ENCODE data around the gene PRSS21.

- TF ChIP-seq, protein P1, sequence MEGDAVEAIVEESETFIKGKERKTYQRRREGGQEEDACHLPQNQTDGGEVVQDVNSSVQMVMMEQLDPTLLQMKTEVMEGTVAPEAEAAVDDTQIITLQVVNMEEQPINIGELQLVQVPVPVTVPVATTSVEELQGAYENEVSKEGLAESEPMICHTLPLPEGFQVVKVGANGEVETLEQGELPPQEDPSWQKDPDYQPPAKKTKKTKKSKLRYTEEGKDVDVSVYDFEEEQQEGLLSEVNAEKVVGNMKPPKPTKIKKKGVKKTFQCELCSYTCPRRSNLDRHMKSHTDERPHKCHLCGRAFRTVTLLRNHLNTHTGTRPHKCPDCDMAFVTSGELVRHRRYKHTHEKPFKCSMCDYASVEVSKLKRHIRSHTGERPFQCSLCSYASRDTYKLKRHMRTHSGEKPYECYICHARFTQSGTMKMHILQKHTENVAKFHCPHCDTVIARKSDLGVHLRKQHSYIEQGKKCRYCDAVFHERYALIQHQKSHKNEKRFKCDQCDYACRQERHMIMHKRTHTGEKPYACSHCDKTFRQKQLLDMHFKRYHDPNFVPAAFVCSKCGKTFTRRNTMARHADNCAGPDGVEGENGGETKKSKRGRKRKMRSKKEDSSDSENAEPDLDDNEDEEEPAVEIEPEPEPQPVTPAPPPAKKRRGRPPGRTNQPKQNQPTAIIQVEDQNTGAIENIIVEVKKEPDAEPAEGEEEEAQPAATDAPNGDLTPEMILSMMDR (IDR thresholded peaks at IDR 0.05; ENCODE audit: low read depth, low read length, missing input control): no peak
- TF ChIP-seq, protein P2, sequence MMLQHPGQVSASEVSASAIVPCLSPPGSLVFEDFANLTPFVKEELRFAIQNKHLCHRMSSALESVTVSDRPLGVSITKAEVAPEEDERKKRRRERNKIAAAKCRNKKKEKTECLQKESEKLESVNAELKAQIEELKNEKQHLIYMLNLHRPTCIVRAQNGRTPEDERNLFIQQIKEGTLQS (IDR thresholded peaks at IDR 0.05): no peak
Observed at GRCh38 chr16:2825906-2826305, 8.9 kb downstream of the PRSS21 start.

Data from liver (tissue), 3 donors.